Transverse colon (tissue), 4 donors: ENCODE measurements around the gene FGGY.

Experiments
- POLR2A ChIP-seq: fragments of 450-650 bp; IDR thresholded peaks from one replicate; pipeline ENCODE4 v1.6.1; 2016; ENCODE audit warnings: antibody characterized with exemption, mild to moderate bottlenecking, moderate library complexity
- POLR2AphosphoS5 ChIP-seq, 3 donors: sonication (generic); formaldehyde crosslinking; IDR thresholded peaks; one replicate each; pipeline ENCODE4 v1.6.1; 2016; ENCODE audit warnings: antibody characterized with exemption in 3 of 3
- TF ChIP-seq, protein P1 (sequence below), 5 experiments: fragments of 200-600 bp in 3 of 5; fragments of 450-650 bp in 2 of 5; sonication (generic) in 3 of 5; IDR thresholded peaks; 1 replicate in 2 of 5; 2 replicates in 3 of 5; pipeline ENCODE4 v1.5.1; 2016 to 2017; ENCODE audit warnings: antibody characterized with exemption in 5 of 5, inconsistent platforms in 3 of 5, mild to moderate bottlenecking in 2 of 5, moderate library complexity in 1 of 5

DNA sequence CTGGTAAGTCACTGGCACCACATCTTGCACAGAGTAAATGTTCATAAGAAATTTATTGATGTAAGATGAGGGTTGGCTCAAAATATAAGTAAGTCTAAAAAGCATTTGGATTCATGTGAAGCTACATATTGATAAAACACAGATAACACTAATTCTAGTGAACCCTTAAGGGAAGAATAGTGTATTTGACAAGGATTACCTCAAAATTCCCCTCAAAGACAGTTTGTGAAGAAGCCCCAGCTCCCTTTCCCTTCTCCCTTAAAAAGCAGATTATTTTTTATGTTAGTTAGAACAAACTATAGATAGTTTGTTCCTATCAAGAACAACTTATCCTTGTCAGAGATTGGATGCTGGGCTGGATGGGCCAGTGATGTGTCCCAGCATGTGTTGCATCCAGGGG, 10.7 kb downstream of the FGGY start:
- TF ChIP-seq, protein P1, sequence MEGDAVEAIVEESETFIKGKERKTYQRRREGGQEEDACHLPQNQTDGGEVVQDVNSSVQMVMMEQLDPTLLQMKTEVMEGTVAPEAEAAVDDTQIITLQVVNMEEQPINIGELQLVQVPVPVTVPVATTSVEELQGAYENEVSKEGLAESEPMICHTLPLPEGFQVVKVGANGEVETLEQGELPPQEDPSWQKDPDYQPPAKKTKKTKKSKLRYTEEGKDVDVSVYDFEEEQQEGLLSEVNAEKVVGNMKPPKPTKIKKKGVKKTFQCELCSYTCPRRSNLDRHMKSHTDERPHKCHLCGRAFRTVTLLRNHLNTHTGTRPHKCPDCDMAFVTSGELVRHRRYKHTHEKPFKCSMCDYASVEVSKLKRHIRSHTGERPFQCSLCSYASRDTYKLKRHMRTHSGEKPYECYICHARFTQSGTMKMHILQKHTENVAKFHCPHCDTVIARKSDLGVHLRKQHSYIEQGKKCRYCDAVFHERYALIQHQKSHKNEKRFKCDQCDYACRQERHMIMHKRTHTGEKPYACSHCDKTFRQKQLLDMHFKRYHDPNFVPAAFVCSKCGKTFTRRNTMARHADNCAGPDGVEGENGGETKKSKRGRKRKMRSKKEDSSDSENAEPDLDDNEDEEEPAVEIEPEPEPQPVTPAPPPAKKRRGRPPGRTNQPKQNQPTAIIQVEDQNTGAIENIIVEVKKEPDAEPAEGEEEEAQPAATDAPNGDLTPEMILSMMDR (IDR thresholded peaks at IDR 0.05), result no peak
- TF ChIP-seq POLR2AphosphoS5 (IDR thresholded peaks at IDR 0.05) (no peak), POLR2A (no peak)
